ENCODE results near the gene HIKESHI.
"Not testable (repeated sequence)": the region's sequence is repeated elsewhere in the genome, so short reads cannot be mapped to it uniquely, and the experiment has no call there.

HIKESHI gene, protein sequence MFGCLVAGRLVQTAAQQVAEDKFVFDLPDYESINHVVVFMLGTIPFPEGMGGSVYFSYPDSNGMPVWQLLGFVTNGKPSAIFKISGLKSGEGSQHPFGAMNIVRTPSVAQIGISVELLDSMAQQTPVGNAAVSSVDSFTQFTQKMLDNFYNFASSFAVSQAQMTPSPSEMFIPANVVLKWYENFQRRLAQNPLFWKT

DNA sequence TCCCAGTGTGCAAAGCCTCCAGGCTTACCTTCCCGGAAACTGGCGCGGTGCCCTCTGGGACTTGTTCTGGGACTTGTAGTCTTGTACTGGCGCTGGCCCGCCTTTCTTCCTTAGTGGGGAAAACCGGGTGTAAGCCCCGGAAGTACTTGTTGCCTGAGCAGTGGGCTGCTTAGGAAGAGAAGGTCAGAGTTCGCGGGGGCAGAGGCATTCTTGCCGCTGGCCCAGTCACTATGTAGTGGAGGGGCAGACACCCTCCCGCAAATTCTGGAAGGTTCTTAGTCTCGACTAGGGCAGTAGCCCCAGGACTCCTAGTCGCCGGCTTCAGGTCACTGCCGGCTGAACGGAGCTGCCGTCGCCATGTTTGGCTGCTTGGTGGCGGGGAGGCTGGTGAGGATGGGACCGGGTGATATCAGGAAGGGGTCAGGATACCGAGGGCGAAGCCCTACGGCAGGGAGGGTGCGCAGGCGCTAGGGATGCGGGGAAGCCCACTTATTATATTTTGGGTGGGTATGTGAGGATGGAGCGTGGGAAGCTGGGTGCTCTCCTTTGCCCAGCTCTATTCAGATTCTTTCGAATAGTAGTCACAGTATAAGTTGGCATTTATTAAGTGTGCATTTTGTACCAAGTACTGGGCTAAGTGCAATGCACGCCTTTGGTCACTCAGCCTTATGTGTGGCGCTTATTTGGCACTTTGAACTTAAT, at the start of gene HIKESHI:
Gene HIKESHI, plus strand, starts transcription at position 149 of the 702 bp plus-strand sequence. Its CDS starts 209 bp downstream, at position 358.
- DNase-seq (ENCODE audit: low read depth in 2 of 2) = peak; percentile 80 to 83

DNA sequence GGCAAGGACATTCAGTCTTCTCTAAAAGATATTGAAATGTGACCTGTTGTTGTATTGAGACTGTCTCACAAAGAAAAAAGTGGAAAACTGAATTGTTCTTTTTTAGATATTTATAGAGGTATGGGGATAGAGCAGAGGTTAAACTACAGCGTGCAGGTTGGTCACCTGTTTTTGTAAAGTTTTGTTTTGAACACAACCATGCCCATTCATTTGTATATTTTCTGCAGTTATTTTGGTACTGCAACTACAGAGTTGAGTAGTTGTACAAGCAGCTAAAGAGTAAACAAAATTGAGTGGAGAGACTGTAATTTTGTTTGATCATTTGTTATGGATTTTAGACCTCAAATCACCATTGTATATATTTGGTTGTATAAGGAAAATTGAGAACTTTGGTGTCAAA, 46.1 kb upstream of the HIKESHI start:
- DNase-seq (ENCODE audit: low read depth in 2 of 2) = no peak

DNA sequence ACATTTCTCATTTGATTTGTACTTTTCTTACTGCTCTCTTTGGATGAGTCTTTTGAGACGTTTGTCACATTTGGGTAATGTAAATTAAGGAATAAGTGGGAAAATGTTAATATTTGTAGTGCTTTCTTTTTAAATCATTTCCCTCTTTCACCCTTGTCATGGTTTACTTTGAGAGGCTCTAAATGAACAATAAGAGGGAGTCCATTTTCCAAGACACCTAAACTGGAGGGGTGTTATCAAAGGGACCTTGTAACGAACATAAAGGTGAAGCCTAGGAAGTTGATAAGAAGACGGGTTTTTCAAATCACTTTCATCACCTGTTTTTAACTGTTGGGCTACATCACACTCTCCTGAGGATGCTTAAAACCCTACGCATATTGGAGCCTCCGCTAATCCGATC, 45.4 kb upstream of the HIKESHI start:
- DNase-seq (ENCODE audit: low read depth in 2 of 2) = no peak

DNA sequence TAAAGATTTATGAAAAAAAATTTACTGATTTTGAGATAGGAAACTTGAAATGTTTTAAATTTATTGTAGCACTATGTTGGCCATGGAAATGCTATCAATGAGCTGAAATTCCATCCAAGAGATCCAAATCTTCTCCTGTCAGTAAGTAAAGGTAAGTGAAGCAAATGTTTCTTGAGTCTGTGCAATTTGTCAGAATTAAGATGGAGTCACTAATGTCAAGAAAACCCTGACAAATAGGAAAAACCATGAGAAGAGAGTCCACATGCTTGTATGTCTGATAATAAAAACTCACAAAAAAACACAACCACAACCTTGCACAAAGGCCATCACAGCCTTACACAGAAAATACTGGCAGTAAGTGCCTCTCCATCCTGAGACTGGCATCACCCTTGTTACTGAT, 44.6 kb upstream of the HIKESHI start:
- DNase-seq (ENCODE audit: low read depth in 2 of 2) = no peak

DNA sequence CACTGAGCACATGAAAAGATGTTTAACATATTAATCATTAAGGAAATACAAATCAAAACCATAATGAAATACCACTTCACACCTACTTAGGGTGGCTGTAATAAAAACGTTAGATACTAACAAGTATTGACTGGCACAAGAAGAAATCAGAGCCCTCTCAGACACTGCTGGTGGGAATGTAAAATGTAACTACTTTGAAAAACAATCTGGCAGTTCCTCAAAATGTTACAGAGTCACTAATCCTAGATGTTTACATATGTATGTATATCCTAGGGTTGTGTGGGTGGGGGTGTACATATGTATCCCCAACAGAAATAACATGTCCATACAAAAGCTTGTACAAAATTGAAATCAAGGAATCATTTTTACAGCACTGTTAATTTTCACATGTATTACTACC, 42.3 kb upstream of the HIKESHI start:
- no peak for DNase-seq (ENCODE audit: low read depth in 2 of 2)

DNA sequence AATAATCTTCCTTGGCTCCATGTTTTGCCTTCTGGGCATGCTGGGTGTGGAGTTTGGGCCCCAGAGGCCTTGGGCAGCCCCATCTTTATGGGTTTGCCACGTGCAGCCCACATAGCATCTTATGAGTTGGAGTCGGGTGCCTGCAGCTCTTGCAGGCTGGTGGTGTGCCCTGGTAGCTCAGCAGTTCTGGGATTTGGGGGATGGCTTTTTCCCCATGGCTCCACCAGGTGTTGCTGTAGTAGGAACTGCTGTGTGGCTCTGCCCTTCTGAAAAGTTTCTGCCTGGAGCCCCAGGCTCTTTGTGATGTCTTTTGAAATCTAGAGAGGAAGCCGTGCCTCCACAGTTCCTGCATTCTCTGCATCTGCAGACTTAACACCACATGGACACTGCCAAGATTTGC, 40.7 kb upstream of the HIKESHI start:
- DNase-seq (ENCODE audit: low read depth in 2 of 2) = no peak

DNA sequence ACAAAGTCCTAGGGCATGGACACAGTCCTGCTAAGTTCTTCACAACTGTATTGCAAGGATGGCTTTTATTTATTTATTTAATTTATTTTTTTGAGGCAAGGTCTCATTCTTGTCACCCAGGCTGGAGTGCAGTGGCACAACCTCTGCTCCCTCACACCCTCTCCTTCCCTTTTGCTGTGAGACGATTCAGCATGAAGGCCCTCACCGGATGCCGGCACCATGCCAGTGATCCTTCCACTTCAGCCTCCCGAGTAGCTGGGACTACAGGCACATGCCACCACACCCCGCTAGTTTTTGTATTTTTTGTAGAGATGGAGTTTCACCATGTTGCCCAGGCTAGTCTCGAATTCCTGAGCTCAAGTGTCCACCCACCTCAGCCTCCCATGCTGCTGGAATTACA, 39.7 kb upstream of the HIKESHI start:
- no peak for DNase-seq (ENCODE audit: low read depth in 2 of 2)

DNA sequence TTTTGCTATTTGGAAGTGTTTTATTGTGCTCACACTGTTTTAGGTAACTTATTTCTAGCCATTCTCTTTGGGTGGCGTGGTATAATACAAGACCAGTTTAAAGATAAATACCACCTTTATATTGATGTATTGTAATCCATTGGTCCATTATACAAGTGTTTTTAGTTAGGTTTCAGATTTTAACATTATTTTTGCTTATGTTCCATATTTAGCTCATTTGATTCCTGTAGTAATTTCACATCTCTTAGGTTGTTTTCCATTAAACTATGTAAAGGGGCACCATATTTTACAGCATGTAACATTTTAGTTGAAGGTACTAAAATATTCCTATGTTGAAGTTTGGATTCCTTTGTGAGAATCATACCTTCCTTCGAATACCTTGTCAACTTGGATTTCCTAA, 37.4 kb upstream of the HIKESHI start:
- DNase-seq (ENCODE audit: low read depth in 2 of 2) = no peak

DNA sequence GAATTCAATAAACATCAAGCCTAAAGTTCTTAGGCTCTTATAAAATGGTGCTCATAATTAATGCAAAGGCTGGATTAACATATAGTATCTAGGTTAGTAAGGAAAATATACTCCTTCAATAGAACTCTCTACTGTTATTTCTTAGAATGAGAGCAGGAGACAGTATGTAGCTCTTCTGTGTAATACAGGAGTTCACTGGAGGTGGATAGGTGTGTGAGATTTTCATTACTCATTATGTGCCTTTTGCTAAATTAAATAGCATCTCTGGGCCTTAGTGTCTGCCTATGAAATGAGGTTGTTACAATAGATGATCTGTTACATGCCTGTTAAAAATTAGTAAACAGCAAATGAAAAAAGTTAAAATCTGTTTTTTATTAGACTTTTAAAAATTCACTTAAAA, 36.8 kb upstream of the HIKESHI start:
- DNase-seq (ENCODE audit: low read depth in 2 of 2) = no peak

DNA sequence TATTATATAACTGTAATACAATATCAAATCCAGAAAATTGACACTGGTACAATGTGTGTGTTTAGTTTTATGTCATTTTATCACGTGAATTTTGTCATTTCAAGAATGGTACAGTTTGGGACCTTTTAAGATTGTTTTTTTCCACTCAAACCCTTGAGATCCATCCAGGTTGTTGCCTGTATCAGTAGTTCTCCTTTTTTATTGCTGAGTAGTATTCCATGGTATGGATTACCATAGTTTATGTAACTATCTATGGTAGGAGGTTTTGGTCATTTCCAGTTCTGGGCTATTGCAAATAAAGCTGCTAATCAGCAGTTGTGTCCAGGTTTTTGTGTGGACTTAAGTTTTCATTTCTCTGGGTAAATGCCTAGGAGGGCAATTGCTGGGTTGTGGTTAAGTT, 32.4 kb upstream of the HIKESHI start:
- no peak for DNase-seq (ENCODE audit: low read depth in 2 of 2)

DNA sequence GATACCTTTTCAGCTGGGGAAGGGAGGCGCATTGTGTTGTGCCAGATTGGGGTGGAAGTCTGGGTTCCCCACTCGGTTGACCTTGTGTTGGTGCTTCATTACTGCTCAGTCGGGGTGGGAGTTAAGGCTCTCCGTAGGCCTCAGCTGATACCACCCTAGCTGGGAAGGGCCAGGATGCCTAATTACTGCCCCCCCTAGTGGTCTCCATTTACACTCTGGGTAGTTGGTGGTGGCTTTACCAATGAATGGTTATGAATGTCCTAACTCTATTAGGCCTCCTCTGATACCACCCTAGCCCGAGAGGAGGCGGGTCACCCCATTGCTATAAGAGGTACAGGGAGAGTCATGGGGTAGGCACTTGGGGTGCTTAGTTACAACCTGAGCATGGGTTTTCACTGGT, 27.5 kb upstream of the HIKESHI start:
- DNase-seq (ENCODE audit: low read depth in 2 of 2) = no peak

DNA sequence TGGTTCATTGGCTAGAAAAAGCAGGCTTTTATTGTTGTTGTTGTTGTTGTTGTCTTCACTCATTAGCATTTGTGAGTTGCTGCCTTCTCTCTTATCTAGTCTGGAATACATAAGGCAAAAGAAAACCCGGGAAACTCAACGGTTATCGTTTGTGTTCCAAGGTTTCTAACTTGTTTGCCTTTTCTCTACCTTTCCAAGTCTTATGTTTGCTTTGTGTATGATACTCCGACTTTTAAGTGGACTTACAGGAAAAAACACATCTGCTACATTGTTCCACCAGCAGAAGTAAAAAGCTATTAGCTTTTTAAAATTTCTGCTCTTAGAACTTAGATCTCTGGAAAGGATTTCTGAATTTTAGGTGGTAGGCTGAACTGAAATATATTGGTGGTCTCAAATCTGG, 27.0 kb upstream of the HIKESHI start:
- DNase-seq (ENCODE audit: low read depth in 2 of 2) = no peak

DNA sequence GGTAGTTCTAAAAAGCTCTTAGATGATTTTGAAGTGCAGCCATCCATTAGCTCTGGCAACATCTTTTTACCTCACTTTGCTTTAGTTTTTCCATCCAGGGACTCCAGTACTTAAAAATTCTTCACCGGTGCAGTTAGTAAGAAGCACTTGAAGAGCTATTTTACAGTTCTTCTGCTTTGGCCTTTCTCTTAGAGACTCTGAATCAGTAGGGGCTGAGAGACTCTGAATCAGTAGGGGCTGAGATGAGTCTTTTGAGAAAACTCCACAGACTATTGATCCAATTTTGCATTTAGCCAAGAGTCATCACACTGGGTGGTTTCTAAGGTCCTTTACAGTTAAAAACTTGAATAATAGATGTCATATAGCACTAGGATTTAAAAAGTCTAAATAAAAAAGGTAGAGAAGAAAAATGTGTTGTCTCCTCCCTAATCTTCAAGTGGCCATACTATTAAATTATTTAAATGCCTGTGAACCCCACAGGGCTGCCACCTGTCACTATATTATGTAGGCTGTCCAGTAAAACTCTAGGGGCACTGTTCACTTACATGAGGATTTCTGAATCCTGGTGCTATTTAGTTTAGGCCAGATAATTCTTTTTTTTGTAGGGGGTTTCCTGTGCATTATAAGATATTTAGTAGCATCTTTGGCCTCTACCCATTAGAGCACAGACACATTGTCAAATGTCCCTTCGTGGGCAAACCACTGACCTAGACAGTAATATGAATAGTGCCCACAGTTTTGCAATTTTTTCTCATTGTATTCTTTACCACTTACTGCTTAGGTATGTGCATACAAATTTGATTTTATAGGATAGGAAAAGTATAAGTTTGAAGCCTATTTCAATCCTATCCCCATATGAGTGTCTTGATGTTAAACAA, 26.3 kb upstream of the HIKESHI start:
- no peak for DNase-seq (ENCODE audit: low read depth in 2 of 2)

DNA sequence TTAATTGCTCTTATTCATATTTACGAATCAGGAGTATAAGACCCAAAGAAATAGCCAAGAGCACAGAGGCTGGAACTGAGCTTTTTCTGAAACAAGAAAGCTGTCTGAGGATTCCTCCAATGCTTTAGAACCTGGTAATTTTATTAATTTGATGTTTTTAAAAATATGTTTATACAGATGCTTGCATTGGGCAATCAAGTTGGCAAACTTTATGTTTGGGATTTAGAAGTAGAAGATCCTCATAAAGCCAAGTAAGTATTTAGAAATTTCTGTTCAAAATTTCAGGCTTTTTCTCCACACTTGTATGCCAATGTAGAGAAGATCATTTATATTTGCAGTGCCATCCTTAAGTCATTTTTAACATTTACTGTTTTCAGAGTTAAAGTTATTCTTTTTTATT, 24.3 kb upstream of the HIKESHI start:
- DNase-seq (ENCODE audit: low read depth in 2 of 2) = no peak

DNA sequence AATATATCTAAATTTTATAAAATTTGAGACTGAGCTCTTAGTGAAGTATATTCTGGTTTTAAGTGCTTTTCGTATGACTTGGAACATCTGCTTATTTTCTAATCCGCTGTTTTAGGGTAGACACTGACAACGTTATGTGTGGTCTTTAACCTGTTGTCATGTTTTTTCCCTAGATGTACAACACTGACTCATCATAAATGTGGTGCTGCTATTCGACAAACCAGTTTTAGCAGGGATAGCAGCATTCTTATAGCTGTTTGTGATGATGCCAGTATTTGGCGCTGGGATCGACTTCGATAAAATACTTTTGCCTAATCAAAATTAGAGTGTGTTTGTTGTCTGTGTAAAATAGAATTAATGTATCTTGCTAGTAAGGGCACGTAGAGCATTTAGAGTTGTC, 23.8 kb upstream of the HIKESHI start:
- DNase-seq (ENCODE audit: low read depth in 2 of 2) = no peak

DNA sequence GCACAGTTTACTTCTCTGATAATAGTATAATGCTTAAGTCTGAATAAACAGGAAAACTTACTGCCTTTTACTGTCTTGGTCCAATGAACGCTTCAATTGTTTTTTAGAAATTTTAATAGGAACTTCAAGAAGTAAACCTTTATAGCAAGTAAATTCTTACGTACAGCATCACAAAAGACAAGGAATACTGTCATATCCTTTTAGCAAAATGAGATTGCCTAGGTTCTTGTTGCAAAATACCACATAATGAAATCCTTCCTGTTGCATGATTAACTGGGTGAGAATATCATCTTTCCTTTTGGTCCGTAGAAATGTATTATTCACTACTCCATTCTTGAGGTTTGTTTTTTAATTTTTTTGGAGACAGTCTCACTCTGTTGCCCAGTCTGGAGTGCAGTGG, 22.3 kb upstream of the HIKESHI start:
- no peak for DNase-seq (ENCODE audit: low read depth in 2 of 2)

DNA sequence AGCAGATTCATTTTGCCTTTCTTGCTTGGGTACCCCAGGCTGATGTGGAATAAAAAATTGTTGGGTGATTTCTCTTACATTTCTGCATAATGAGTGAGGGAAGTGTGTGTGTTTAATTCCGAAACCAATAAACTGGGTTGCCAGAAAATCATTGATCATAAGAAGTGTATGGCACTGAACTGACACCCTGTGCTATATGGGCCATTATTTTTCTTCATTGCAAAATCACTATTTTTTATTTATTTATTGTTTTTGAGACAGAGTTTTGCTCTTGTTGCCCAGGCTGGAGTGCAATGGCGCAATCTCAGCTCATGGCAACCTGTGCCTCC, 14.6 kb upstream of the HIKESHI start:
- DNase-seq (ENCODE audit: low read depth in 2 of 2) = no peak

DNA sequence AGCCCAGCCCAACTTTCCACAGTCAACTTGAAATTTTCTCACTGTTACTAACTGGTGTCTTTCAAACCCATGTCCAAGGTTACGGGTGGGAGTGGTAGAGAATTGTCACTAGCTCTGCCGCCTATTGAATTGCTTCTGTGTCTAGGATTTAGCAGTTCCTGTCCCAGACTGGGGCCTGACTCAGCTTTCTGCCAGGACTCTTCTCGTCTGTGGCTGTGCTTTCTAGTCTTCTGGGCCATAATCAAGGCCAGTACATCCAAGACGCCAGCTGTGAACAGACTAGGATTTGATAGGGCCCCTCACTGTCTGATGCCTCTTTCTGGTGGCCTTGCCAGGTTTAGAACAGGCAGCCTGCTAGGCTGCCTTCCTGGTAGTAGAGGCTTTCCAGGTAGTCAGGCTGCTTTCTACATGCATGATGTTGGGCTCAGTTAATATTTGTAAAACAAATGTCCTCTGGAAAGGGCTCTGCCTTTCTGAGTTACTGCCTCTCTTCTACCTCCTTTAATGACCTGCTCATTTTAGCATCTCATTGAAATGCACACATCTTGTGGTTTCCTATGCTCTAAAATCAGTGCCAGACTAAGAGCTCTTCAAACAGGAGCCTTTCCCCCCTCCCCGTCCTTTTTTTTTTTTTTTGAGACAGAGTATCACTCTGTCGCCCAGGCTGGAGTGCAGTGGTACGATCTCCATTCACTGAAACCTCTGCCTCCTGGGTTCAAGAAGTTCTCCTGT, 13.1 kb upstream of the HIKESHI start:
- no peak for DNase-seq (ENCODE audit: low read depth in 2 of 2)

DNA sequence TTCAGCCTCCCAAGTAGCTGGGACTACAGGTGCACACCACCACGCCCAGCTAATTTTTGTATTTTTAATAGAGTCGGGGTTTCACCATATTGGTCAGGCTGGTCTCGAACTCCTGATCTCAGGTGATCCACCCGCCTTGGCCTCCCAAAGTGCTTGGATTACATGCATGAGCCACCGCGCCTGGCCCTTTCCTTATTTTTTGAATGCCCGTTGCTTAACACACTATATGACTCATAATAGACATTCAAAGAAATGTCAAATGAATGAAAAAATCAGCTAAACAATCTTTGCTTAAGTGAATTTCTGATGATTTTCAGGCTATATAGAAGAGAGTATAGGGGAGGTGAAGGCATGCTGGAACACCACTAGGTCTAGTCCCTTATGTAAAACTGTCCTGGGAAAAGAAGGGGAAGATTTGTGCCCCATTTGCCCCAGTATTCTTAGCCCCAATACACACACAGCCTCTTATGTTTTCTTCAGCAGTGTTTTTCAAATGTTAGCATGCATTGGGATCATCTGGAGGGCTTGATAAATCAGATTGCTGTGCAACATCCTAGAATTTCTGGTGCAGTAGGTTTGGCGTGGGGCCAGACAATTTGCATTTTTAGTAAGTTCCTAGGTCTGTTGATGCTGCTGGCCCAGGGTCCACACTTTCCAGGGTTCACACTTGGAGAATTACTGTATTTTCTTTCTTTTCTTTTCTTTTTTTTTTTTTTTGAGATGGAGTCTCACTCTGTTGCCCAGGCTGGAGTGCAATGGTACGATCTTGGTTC, 12.3 kb upstream of the HIKESHI start:
- not testable (repeated sequence) for DNase-seq (ENCODE audit: low read depth in 2 of 2)

DNA sequence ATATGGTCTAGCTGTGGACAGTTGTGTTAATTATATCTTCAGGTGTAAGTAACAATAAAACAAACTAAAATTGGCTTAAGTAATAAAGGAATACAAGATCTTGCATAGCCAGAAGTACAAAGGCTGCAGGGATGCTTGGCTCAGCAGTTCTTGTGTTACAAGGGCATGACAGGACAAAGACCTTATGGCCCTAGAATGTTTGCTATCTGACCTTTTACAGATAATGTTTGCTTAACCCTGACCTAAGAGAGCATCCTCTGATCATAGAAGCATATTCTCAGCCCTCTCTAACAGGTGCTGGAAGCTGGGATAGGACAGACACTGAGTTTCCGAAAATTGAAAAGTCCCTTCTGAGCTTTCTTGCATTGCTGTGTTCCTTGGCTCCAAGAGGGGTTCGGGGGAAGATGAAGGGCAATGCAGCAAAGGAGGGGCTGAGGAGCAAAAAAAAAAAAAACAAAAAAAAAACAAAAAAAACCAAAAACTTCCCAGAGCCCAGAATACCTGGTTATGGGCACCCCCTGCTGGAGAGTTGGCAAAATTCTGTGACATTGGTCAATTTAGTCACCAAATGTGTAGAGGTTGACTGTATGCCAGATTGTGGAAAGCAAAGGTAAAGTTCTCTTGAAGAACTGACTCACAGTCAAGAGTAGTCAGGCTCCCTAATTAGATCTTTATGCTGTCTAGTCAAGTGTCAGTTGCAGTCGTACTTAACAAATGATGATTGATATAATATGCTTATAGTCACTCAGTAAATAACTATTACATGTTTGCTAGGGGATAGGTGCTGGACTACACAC, 10.4 kb upstream of the HIKESHI start:
- DNase-seq (ENCODE audit: low read depth in 2 of 2) = peak in 1 of 2 donors; percentile 33

Data from stimulated activated CD8-positive, alpha-beta memory T cell treated with anti-CD3 and anti-CD28 coated beads, Interleukin-2, amount 100 ng/mL, for 1 hour (primary cell).